Stimulated activated CD8-positive, alpha-beta memory T cell treated with anti-CD3 and anti-CD28 coated beads, Interleukin-15, amount 100 ng/mL, for 4 hours (primary cell): Measurements from ENCODE around the gene TTC7B.
"Not testable (repeated sequence)": the region's sequence is repeated elsewhere in the genome, so short reads cannot be mapped to it uniquely, and the experiment has no call there.

Experiments used
- DNase-seq, 2 donors: peaks; one replicate each; pipeline ENCODE4 v3.0.0-alpha.2; 2020; ENCODE audit warnings: low read depth in 2 of 2

The TTC7B gene

GRCh38 chr14:90815822-90816662 is at the start of gene TTC7B:
TSS of gene TTC7B (minus strand) at chr14:90816430. CDS start at chr14:90816295, 135 bp downstream.
- DNase-seq, result no peak

GRCh38 chr14:90864741-90865140 is 48.5 kb upstream of the TTC7B start:
- no peak for DNase-seq

- no peak for DNase-seq
Measured at GRCh38 chr14:90858511-90858910, 42.3 kb upstream of the TTC7B start.

GRCh38 chr14:90857866-90858265 is 41.6 kb upstream of the TTC7B start:
- DNase-seq, result no peak

- not testable (repeated sequence) for DNase-seq
Measured at GRCh38 chr14:90856115-90856514, 39.9 kb upstream of the TTC7B start.

- no peak for DNase-seq
Measured at GRCh38 chr14:90853116-90853515, 36.9 kb upstream of the TTC7B start.

- no peak for DNase-seq
Measured at GRCh38 chr14:90851327-90852036, 35.3 kb upstream of the TTC7B start.

GRCh38 chr14:90850487-90850886 is 34.3 kb upstream of the TTC7B start:
- no peak for DNase-seq

GRCh38 chr14:90849787-90850444 is 33.7 kb upstream of the TTC7B start:
- no peak for DNase-seq

GRCh38 chr14:90848944-90849731 is 32.9 kb upstream of the TTC7B start:
- no peak for DNase-seq

- DNase-seq, result no peak
Measured at GRCh38 chr14:90846511-90846910, 30.3 kb upstream of the TTC7B start.

- no peak for DNase-seq
Measured at GRCh38 chr14:90844321-90844720, 28.1 kb upstream of the TTC7B start.

- DNase-seq, result no peak
Measured at GRCh38 chr14:90842726-90843125, 26.5 kb upstream of the TTC7B start.

- not testable (repeated sequence) for DNase-seq
Measured at GRCh38 chr14:90840667-90841066, 24.4 kb upstream of the TTC7B start.

GRCh38 chr14:90839889-90840266 is 23.6 kb upstream of the TTC7B start:
- DNase-seq, result no peak

- DNase-seq, result no peak
Measured at GRCh38 chr14:90839024-90839888, 23.0 kb upstream of the TTC7B start.

GRCh38 chr14:90838531-90838930 is 22.3 kb upstream of the TTC7B start:
- not testable (repeated sequence) for DNase-seq

- DNase-seq, result no peak
Measured at GRCh38 chr14:90837355-90837754, 21.1 kb upstream of the TTC7B start.

- DNase-seq, result no peak
Measured at GRCh38 chr14:90836692-90837063, 20.4 kb upstream of the TTC7B start.

GRCh38 chr14:90831821-90832220 is 15.6 kb upstream of the TTC7B start:
- DNase-seq, result no peak
